Hepatocyte (in vitro differentiated cells): ENCODE data around the gene PMP22. TPM values are rescaled to one million over a fixed set of nuclear protein-coding genes. Genes with fewer than 3 reads are reported as not detected.

Experiments used
- DNase-seq: peaks from one replicate; pipeline ENCODE4 v3.0.0-alpha.2; 2016; ENCODE audit warnings: low spot score
- H2AFZ ChIP-seq: fragments of 200-600 bp; sonication (generic); 2 replicates; pipeline ENCODE4 v1.6.0; 2016; ENCODE audit warnings: antibody characterized with exemption, mild to moderate bottlenecking
- H3K27ac ChIP-seq: fragments of 200-600 bp; sonication (generic); 2 replicates; pipeline ENCODE4 v1.5.1; 2016; ENCODE audit warnings: mild to moderate bottlenecking
- H3K27me3 ChIP-seq: fragments of 200-600 bp; sonication (generic); 2 replicates; pipeline ENCODE4 v1.6.1; 2016
- H3K36me3 ChIP-seq: fragments of 200-600 bp; sonication (generic); replicated peaks from 2 replicates; pipeline ENCODE4 v1.5.1; 2016; ENCODE audit warnings: low read depth; ENCODE audit not compliant: insufficient read depth
- H3K4me1 ChIP-seq: fragments of 200-600 bp; sonication (generic); 2 replicates; pipeline ENCODE4 v1.5.1; 2016; ENCODE audit warnings: mild to moderate bottlenecking, moderate library complexity; ENCODE audit not compliant: insufficient read depth
- H3K4me2 ChIP-seq: fragments of 200-600 bp; sonication (generic); 2 replicates; pipeline ENCODE4 v1.6.0; 2016
- H3K4me3 ChIP-seq: fragments of 200-600 bp; sonication (generic); 2 replicates; pipeline ENCODE4 v1.5.1; 2016; ENCODE audit warnings: mild to moderate bottlenecking
- H3K79me2 ChIP-seq: fragments of 200-600 bp; sonication (generic); 2 replicates; pipeline ENCODE4 v1.6.0; 2017; ENCODE audit warnings: mild to moderate bottlenecking
- H3K9me2 ChIP-seq: fragments of 200-600 bp; sonication (generic); replicated peaks from 2 replicates; pipeline ENCODE4 v1.6.0; 2017; ENCODE audit warnings: mild to moderate bottlenecking; ENCODE audit not compliant: insufficient read depth
- H3K9me3 ChIP-seq: fragments of 200-600 bp; sonication (generic); 2 replicates; pipeline ENCODE4 v1.5.1; 2016; ENCODE audit warnings: low read depth, mild to moderate bottlenecking
- H4K20me1 ChIP-seq: fragments of 200-600 bp; sonication (generic); 2 replicates; pipeline ENCODE4 v1.6.0; 2016; ENCODE audit warnings: mild to moderate bottlenecking; ENCODE audit not compliant: insufficient read depth, poor library complexity, severe bottlenecking
- CTCF ChIP-seq: fragments of 200-600 bp; sonication (generic); IDR thresholded peaks from 2 replicates; pipeline ENCODE4 v1.5.1; 2016; ENCODE audit warnings: antibody characterized with exemption, mild to moderate bottlenecking; ENCODE audit not compliant: poor library complexity
- EZH2 ChIP-seq: fragments of 200-600 bp; sonication (generic); IDR thresholded peaks from 2 replicates; pipeline ENCODE4 v1.6.1; 2016; ENCODE audit warnings: antibody characterized with exemption, mild to moderate bottlenecking, borderline replicate concordance
- EZH2phosphoT487 ChIP-seq: fragments of 200-600 bp; sonication (generic); IDR thresholded peaks from one replicate; pipeline ENCODE4 v1.6.1; 2018; ENCODE audit warnings: antibody characterized with exemption, mild to moderate bottlenecking, low read depth, moderate library complexity; ENCODE audit not compliant: unreplicated experiment, severe bottlenecking
- WGBS: methylation state at CpG from one replicate; pipeline ENCODE4 v1.1.6; 2016; ENCODE audit warnings: low lambda C conversion rate; ENCODE audit errors: missing lambda C conversion rate; 5-methylcytosine and 5-hydroxymethylcytosine counted together
- polyA plus RNA-seq: library from polyadenylated mRNA; unstranded; fragments of >200 nt; fragmentation: Nextera tagmentation; extraction: Ambion mirVana; gene quantifications from 2 replicates; pipeline ENCODE4 v1.2.1, GENCODE V29; 2016
- total RNA-seq: library from RNA; depleted of rRNA; stranded (reverse); fragments of >200 nt; gene quantifications from 2 replicates; pipeline ENCODE4 v1.2.3, GENCODE V29; 2014

PMP22 gene
- total and polyA plus RNA-seq, 2 experiments from 2014 or later: 111 to 163 TPM

GRCh38 chr17:15308758-15309157 lies 43.6 kb upstream of the PMP22 start:
- no peak overlapping the region for H2AFZ ChIP-seq
- TF ChIP-seq EZH2 (no peak), CTCF (no peak), EZH2phosphoT487 (no peak)
- DNase-seq: no peak
- 90% methylated on average over 7 of the region's 7 CpGs for WGBS
- no peak overlapping the region for H3K4me2 ChIP-seq
- H3K4me1 ChIP-seq: peaks cover 34% of the 10 kb centered on the region
- H3K27me3 ChIP-seq: no peaks in the 10 kb centered on the region
- H4K20me1 ChIP-seq: no peaks in the 10 kb centered on the region
- no peaks in the 10 kb centered on the region for H3K9me3 ChIP-seq
- no peaks in the 10 kb centered on the region for H3K36me3 ChIP-seq
- H3K4me3 ChIP-seq: no peak overlapping the region
- no peak overlapping the region for H3K27ac ChIP-seq
- H3K79me2 ChIP-seq: no peaks in the 10 kb centered on the region
- H3K9me2 ChIP-seq: no peaks in the 10 kb centered on the region

GRCh38 chr17:15307710-15308111 lies 42.6 kb upstream of the PMP22 start:
- Histone ChIP-seq H3K36me3 (no peaks in the 10 kb centered on the region), H3K9me3 (no peaks in the 10 kb centered on the region), H4K20me1 (no peaks in the 10 kb centered on the region), H3K4me1 (peaks cover 34% of the 10 kb centered on the region), H3K9me2 (no peaks in the 10 kb centered on the region), H3K4me3 (no peak overlapping the region), H3K4me2 (peak overlapping the region; percentile 17), H3K27ac (peak overlapping the region; percentile 51), H3K79me2 (no peaks in the 10 kb centered on the region), H2AFZ (no peak overlapping the region), H3K27me3 (no peaks in the 10 kb centered on the region)
- no peak for DNase-seq
- 43% methylated on average over 4 of the region's 4 CpGs for WGBS
- TF ChIP-seq EZH2phosphoT487: no peak
- TF ChIP-seq EZH2: no peak
- no peak for TF ChIP-seq CTCF

- no peaks in the 10 kb centered on the region for H3K9me2 ChIP-seq
- H3K27me3 ChIP-seq: no peaks in the 10 kb centered on the region
- H3K4me3 ChIP-seq: no peak overlapping the region
- H3K27ac ChIP-seq: no peak overlapping the region
- H3K4me1 ChIP-seq: peaks cover 34% of the 10 kb centered on the region
- WGBS: 81% methylated on average over 14 of the region's 14 CpGs
- no peaks in the 10 kb centered on the region for H3K9me3 ChIP-seq
- no peak overlapping the region for H2AFZ ChIP-seq
- no peaks in the 10 kb centered on the region for H3K79me2 ChIP-seq
- H3K4me2 ChIP-seq: no peak overlapping the region
- no peaks in the 10 kb centered on the region for H4K20me1 ChIP-seq
- H3K36me3 ChIP-seq: no peaks in the 10 kb centered on the region
- no peak for TF ChIP-seq CTCF
- no peak for TF ChIP-seq EZH2phosphoT487
- TF ChIP-seq EZH2: no peak
- no peak for DNase-seq
Observed at GRCh38 chr17:15303851-15304250, 38.7 kb upstream of the PMP22 start.

- Histone ChIP-seq H3K9me2 (no peaks in the 10 kb centered on the region), H3K4me2 (no peak overlapping the region), H3K27ac (no peak overlapping the region), H3K9me3 (no peaks in the 10 kb centered on the region), H4K20me1 (no peaks in the 10 kb centered on the region), H3K4me1 (peaks cover 32% of the 10 kb centered on the region), H3K36me3 (no peaks in the 10 kb centered on the region), H3K27me3 (no peaks in the 10 kb centered on the region), H2AFZ (no peak overlapping the region), H3K79me2 (no peaks in the 10 kb centered on the region), H3K4me3 (no peak overlapping the region)
- TF ChIP-seq EZH2phosphoT487: no peak
- no peak for TF ChIP-seq CTCF
- TF ChIP-seq EZH2: no peak
- DNase-seq: no peak
- 27% methylated on average over 3 of the region's 3 CpGs for WGBS
Observed at GRCh38 chr17:15303268-15303667, 38.1 kb upstream of the PMP22 start.
